ENCODE measurements around the gene HHATL. TPM values are rescaled to one million over a fixed set of nuclear protein-coding genes. Genes with fewer than 3 reads are reported as not detected.

Gene HHATL
- total RNA-seq, 6 experiments from 2014 or later, result not detected

DNA sequence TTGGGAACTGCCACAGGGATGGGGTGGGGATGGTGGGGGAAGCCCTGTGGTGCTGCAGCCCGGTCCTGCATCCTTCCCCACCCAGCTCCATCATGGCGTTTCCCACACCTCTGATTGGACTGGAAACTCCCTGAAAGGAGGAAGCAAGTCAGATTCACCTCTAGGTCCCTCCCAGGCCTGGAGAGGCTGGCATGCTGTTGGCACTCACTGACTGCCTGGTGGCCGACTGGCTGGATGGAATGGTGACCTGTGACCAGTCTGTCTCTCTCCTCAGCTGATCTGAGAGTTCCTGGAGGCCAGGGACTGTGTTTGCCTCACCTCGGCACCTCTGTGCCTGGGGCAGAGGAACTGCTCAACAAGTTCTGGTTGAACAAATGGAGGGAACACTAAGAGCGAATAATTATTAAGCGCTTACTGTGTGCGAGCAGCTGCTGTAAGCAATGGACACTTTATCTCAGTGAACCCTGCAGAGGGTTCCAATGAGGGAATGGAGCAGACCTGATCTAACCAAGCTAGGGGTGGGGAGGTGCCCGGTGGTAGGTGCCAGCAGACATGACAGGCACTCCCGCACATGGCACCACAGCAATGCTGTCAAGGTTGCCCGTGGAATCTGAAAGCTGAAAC is 3.5 kb upstream of the HHATL start:
- Mint-ChIP-seq H3K27ac (no peak overlapping the region), H3K9me3 (no peaks in the 10 kb centered on the region), H3K36me3 (ENCODE audit: low read depth) (no peaks in the 10 kb centered on the region), H3K27me3 (ENCODE audit: insufficient read depth) (peaks cover 38% of the 10 kb centered on the region), H3K4me3 (no peak overlapping the region), H3K4me1 (ENCODE audit: low read depth) (peaks cover 6% of the 10 kb centered on the region; the same call in 1 of the 2 replicates)
- DNase-seq, result no peak
- TF ChIP-seq CTCF (IDR thresholded peaks at IDR 0.05), result no peak

DNA sequence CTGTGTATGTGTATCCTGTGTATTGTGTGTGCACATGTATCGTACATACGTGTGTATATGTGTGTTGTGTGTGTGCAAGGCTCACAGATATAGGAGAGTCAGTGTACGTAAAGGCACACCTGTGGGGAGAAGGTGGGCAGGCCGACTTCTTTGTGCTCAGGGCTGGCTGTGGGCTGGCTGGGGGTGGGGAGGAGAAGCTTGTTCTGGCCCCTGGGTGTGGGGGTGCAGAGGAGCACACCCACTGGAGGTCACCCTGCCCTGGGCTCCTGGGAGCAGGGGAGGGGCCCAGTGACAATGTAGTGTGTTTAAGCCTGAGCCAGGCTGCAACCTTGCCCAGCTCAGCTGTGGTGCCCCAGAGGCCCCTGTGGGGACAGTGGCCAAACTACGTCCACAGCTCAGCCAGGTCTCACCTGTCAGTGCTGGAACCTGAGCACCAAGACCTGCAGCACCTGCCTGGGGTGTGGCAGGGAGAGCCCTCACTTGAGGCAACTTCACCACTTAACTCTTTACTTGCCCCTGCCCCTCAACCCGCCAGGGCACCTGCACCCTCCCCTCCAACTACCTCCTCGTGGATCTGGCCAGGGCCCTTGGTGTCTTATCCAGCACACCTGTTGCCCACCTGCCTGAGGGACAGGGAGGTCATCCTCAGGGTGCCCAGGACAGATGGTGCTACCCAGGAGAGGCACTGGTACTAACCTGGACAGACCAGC is 2.6 kb upstream of the HHATL start:
- H3K36me3 Mint-ChIP-seq (ENCODE audit: low read depth), result no peaks in the 10 kb centered on the region
- no peaks in the 10 kb centered on the region for H3K9me3 Mint-ChIP-seq
- no peak overlapping the region for H3K27ac Mint-ChIP-seq
- TF ChIP-seq CTCF (IDR thresholded peaks at IDR 0.05), result no peak
- no peak overlapping the region for H3K4me3 Mint-ChIP-seq
- H3K4me1 Mint-ChIP-seq (ENCODE audit: low read depth), result peaks cover 6% of the 10 kb centered on the region; the same call in 1 of the 2 replicates
- no peak for DNase-seq
- H3K27me3 Mint-ChIP-seq (ENCODE audit: insufficient read depth), result peaks cover 37% of the 10 kb centered on the region

DNA sequence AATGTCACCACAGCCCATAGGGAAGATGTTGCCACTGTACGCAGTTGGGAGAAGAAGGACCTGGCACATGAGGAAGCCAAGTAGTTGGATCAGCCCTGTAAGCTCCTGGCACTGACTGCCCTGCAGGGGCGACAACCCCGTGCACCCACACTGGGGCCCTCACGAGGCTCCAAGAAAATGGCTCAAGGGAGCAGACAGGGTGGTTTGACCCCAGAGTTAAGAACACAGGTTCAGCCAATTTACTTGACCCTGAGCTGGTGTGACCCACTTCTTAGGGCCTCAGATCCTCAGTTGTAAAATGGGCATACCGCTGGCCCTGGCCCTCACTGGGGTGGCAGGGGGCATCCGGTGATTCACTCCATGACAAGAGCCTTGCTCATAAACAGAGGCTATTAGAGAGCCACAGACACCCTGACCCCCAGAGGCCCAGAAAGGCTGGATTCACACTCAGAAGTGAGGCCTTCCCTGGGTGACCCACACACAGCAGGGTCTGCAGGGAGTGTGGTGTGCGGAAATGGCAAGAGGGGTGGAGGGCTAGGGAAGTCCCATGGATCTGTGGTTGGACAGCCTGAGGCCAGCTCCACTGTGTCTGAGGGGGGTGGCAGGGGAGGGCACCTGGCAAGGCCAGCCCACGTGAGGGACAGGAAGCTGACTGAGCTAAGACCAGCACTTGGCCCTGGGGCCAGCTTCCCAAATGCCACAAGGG is 1.7 kb upstream of the HHATL start:
- H3K9me3 Mint-ChIP-seq, result no peaks in the 10 kb centered on the region
- no peak overlapping the region for H3K4me3 Mint-ChIP-seq
- H3K27me3 Mint-ChIP-seq (ENCODE audit: insufficient read depth), result peaks cover 31% of the 10 kb centered on the region
- H3K4me1 Mint-ChIP-seq (ENCODE audit: low read depth), result peaks cover 6% of the 10 kb centered on the region; the same call in 1 of the 2 replicates
- no peak for DNase-seq
- no peak overlapping the region for H3K27ac Mint-ChIP-seq
- H3K36me3 Mint-ChIP-seq (ENCODE audit: low read depth), result no peaks in the 10 kb centered on the region
- TF ChIP-seq CTCF (IDR thresholded peaks at IDR 0.05), result no peak

GRCh38 chr3:42703695-42704025 is 1.1 kb upstream of the HHATL start:
- no peak for DNase-seq
- peaks cover 25% of the 10 kb centered on the region for H3K27me3 Mint-ChIP-seq (ENCODE audit: insufficient read depth)

More at GRCh38 chr3:42703695-42704025, 1.1 kb upstream of the HHATL start:
- H3K4me3 Mint-ChIP-seq, result no peak overlapping the region
- no peaks in the 10 kb centered on the region for H3K9me3 Mint-ChIP-seq
- no peak overlapping the region for H3K27ac Mint-ChIP-seq
- no peaks in the 10 kb centered on the region for H3K36me3 Mint-ChIP-seq (ENCODE audit: low read depth)
- H3K4me1 Mint-ChIP-seq (ENCODE audit: low read depth), result peaks cover 6% of the 10 kb centered on the region; the same call in 1 of the 2 replicates
- TF ChIP-seq CTCF (IDR thresholded peaks at IDR 0.05), result no peak
